Islet precursor cell (in vitro differentiated cells): ENCODE measurements around the gene ATXN7L1.

Source experiments
- DNase-seq: peaks from one replicate; pipeline ENCODE4 v3.0.0-alpha.2; 2018

Gene ATXN7L1

DNA sequence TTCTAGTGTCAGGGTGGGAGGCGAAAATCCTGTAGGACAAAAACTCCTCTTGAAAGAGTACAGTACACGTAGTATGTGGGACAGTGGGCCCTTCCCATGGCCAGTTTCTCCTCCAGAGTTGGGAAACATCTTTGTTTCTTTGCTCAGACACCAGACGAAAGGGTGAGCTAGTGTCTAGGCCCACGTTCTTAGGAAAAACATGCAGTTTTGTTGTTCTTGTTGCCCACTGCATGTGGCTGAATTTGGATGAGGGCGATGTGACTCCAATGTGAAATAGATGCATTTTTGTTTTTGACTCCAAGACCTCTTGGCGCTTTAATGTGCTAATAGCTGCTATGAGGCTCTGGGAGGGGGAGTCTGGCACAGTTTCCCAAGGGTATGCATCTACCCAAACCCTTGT, 100.8 kb downstream of the ATXN7L1 start:
- DNase-seq = no peak

DNA sequence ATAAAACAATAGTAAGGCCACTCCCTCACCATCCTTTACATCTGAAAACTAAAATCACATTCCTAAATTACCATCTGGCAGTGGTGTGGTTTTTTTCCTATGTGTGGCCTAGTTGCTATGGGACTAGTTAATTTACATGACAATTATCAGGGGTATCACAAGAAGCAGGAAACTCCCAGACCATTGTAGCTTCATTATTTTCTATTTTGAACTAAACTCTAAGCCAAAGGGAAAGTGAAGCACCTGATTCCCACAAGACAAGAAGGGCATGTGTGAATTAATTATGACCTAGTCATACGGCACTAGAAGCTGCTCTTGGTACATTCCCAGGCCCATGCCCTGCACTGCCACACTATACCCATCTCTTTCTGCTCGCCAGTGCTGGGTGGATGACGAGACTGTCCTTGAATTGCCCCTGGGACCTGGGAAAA, 103.4 kb downstream of the ATXN7L1 start:
- DNase-seq = no peak

- peak; percentile 86 for DNase-seq
Observed at GRCh38 chr7:105769901-105770628, 106.3 kb downstream of the ATXN7L1 start.

- DNase-seq = no peak
Observed at GRCh38 chr7:105768898-105769507, 107.4 kb downstream of the ATXN7L1 start.

DNA sequence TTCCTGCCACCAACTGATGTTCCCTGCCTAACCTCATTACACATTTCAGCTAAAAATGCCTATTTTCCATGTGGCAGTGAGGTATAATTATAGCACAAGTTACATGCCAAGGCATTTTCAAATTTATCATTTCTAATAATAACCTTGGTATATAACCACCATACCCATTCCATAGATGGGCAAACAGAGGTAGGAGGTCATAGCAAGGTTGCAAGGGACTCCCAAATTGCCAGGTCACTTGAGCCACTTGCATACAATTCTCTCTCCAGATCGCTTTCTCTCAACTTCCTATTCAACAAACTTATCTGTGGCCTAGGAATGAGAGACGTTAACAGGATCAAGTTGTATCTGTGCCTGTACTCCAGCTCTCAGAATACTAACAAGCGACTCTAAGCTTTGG, 108.3 kb downstream of the ATXN7L1 start:
- DNase-seq = no peak

GRCh38 chr7:105766421-105767073, 109.9 kb downstream of the ATXN7L1 start:
- no peak for DNase-seq

DNA sequence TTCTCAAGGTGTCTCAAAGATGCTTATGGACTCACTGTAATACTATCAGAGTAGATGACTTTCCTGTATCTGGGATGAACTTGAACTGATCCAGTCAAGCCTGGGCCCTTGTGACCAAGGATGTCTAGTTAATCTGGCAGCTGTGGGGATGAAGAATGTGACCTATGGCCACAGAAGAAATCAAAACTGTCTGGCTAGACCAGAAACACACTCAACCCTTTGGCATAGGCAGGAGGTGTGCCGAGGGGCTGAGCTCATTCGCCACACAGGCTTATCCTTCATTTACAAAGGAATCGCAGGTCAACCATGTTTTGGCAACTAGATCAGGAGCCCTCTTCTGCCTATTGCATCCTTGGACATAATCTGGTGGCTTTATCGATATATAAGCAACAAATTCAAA, 110.6 kb downstream of the ATXN7L1 start:
- no peak for DNase-seq

DNA sequence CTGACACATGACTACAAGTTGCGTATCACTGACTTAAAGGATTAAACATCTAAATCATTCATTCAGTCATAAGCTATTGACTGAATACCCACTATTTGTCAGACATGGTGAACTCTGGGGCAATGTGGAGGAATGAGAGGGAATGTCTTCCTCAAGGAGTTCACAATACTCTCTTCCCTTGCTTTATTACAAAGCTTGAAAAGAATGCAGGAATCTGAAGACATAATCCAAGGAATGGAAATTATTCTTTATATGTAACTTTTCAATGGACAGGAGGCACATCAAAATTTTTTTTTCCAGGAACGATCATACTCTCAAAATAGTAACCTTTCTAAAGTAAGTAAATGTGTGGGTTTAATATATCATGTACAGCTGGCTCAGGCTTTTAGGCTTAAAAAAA, 111.9 kb downstream of the ATXN7L1 start:
- no peak for DNase-seq

- DNase-seq = no peak
Observed at GRCh38 chr7:105760551-105761447, 115.6 kb downstream of the ATXN7L1 start.

DNA sequence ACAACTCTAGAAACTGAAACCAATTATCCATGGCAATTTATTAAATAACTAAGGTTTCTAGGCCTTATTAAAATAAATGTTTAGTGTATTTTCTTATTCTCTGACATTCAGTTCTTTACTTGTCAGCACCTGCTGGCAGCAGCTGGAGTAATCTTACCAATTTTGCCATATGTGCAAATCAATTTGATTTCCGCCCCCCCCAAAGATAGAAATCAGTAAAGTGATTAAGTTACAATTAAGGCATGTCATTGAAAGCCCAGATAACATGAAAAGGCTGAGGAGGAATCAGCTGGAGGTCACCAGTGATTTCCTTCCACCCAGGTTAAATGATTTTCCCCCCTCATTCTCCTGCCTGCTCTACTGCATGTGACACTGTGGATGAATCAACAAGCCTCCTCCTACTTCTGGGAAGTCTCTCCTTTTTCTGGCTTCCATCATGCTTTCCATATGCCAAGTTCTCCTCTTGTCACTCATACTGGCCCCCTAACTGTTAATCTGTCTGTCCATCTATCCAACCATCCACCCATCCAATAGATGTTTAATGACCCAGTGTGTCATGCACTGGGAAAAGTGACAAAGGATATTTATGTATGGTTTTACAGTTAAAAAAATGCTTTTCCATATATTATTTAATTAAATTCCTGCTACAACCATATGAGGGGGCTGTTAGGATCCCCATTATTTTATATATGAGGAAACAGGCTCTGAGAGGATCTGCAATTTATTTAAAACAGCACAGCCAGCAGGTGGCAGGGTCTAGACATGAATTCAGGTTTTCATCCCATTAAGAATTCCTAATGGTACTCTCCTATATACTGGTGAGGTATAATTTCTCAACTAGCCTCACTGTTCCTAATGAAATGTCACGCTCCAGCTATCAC, 116.5 kb downstream of the ATXN7L1 start:
- no peak for DNase-seq

DNA sequence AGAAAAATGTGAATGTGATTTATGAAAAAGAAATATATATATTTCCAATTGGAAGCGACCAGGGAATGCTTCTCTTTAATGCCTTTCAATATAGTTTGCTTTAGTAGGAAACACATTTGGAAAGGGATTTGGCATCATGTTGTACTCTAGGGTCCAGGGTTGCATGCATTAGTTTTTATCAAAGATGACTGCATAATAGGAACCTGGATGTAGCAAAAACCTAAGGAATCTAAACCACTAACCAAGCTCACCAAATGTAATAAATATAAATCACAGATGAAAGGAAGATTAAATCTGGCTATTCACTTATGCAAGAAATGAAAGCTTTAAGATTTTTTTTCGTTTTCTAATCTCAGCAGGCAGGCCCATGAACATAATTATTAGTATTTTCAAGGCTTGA, 120.0 kb downstream of the ATXN7L1 start:
- DNase-seq = no peak

GRCh38 chr7:105752671-105753275, 123.6 kb downstream of the ATXN7L1 start:
- no peak for DNase-seq

DNA sequence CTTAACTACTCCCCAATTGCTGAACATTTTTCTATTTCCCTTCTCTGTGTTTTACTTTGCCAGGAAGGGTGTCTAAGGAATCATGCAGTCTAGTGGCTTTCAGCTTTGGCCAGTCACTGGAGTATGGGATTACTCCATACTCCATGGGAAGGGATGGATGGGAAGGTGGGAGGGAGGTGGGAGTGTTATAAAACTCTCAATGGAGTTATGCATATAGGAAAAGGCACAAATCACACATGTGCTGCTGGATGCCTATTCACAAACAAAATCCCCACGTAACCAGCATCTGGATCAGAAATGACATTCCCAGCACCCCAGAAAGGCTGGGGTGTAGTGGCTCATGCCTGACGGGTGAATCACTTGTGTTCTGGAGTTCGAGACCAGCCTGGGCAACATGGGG, 125.3 kb downstream of the ATXN7L1 start:
- DNase-seq = no peak

GRCh38 chr7:105748701-105749100, 127.7 kb downstream of the ATXN7L1 start:
- no peak for DNase-seq

GRCh38 chr7:105745681-105746330, 130.6 kb downstream of the ATXN7L1 start:
- no peak for DNase-seq

- no peak for DNase-seq
Observed at GRCh38 chr7:105744258-105744657, 132.1 kb downstream of the ATXN7L1 start.

GRCh38 chr7:105743351-105744090, 132.9 kb downstream of the ATXN7L1 start:
- no peak for DNase-seq

GRCh38 chr7:105742787-105743186, 133.6 kb downstream of the ATXN7L1 start:
- no peak for DNase-seq

DNA sequence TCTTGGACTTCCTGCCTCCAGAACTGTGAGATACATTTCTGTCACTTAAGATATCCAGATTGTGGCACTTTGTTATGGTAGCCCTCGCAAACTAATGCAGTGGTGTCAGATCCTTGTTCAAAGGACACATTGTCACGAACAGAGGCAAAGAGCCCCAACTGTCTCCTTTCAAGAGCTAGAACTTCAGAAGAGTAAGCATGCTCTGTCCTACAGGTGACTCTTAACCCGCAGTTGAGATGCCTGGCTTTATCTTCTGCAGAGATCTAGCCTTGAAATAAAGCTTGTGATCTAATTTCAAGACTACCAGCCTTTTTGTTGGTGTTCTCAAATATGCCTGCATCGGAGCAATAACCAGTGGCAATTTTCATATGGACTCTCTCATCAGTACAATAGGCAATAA, 134.4 kb downstream of the ATXN7L1 start:
- DNase-seq = no peak

DNA sequence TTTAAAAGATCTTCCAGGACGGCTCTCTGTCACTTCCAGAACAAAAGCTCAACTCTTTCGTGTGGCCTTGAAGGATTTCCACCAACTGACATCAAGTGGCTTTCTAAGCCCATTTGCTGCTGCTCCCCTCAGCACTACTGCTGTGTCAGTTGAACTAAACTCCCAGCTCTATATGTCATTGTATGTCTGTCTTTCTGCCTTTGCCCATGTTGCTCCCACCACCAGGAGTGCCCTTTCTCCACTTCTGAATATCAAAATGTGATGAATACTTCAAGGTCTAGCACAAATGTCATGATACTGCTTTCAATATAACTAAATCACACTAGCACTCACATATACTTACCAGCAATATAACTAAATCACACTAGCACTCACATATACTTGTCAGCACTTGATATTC, 138.3 kb downstream of the ATXN7L1 start:
- DNase-seq = no peak
